Neural crest cell (in vitro differentiated cells): ENCODE data around the gene NUP50. TPM values are rescaled to one million over a fixed set of nuclear protein-coding genes. Genes with fewer than 3 reads are reported as not detected.

Source experiments
- DNase-seq: peaks from one replicate; pipeline ENCODE4 v3.0.0; 2021; ENCODE audit warnings: low read depth, mixed read lengths, low spot score
- H3K27ac Mint-ChIP-seq: one replicate; pipeline ENCODE4 v1.8.0; 2021; ENCODE audit warnings: mild to moderate bottlenecking, mixed read lengths; ENCODE audit not compliant: unreplicated experiment
- H3K27me3 Mint-ChIP-seq: 2 replicates; pipeline ENCODE4 v1.8.0; 2021; ENCODE audit warnings: low read depth, mild to moderate bottlenecking, mixed read lengths
- H3K36me3 Mint-ChIP-seq: 2 replicates; pipeline ENCODE4 v1.8.0; 2021; ENCODE audit warnings: low read depth, mild to moderate bottlenecking, mixed read lengths
- H3K4me1 Mint-ChIP-seq: 2 replicates; pipeline ENCODE4 v1.8.0; 2021; ENCODE audit warnings: mixed read lengths
- H3K4me3 Mint-ChIP-seq: one replicate; pipeline ENCODE4 v1.8.0; 2021; ENCODE audit warnings: mild to moderate bottlenecking, mixed read lengths
- H3K9me3 Mint-ChIP-seq: 2 replicates; pipeline ENCODE4 v1.8.0; 2021; ENCODE audit warnings: mixed read lengths
- CTCF ChIP-seq: fragments of 200-600 bp; sonication (generic); conservative IDR thresholded peaks from 2 replicates; pipeline ENCODE4 v1.5.0; 2021; ENCODE audit warnings: antibody characterized with exemption, mild to moderate bottlenecking
- total RNA-seq: library from RNA; stranded (reverse); gene quantifications from 2 replicates; pipeline ENCODE4 v1.2.1, GENCODE V29; 2021

NUP50 gene
- total RNA-seq, 1 donor from 2014 or later = 128 TPM

- DNase-seq = no peak
- no peaks in the 10 kb centered on the region for H3K27me3 Mint-ChIP-seq
- no peaks in the 10 kb centered on the region for H3K36me3 Mint-ChIP-seq
- no peak for TF ChIP-seq CTCF
- no peak overlapping the region for H3K27ac Mint-ChIP-seq
- peak overlapping the region; percentile 17 for H3K4me3 Mint-ChIP-seq
- H3K9me3 Mint-ChIP-seq = no peaks in the 10 kb centered on the region
- H3K4me1 Mint-ChIP-seq = peaks cover 42% of the 10 kb centered on the region
Measured at GRCh38 chr22:45227645-45228400, 64.1 kb downstream of the NUP50 start.

GRCh38 chr22:45228401-45228754 is 64.7 kb downstream of the NUP50 start:
- Mint-ChIP-seq H3K4me3 (no peak overlapping the region), H3K4me1 (peaks cover 36% of the 10 kb centered on the region), H3K36me3 (no peaks in the 10 kb centered on the region), H3K27ac (no peak overlapping the region), H3K9me3 (no peaks in the 10 kb centered on the region), H3K27me3 (no peaks in the 10 kb centered on the region)
- TF ChIP-seq CTCF = no peak
- DNase-seq = no peak

GRCh38 chr22:45229181-45229580 is 65.5 kb downstream of the NUP50 start:
- H3K9me3 Mint-ChIP-seq = no peaks in the 10 kb centered on the region
- peaks cover 30% of the 10 kb centered on the region for H3K4me1 Mint-ChIP-seq
- H3K27me3 Mint-ChIP-seq = no peaks in the 10 kb centered on the region
- DNase-seq = no peak
- no peaks in the 10 kb centered on the region for H3K36me3 Mint-ChIP-seq
- no peak overlapping the region for H3K27ac Mint-ChIP-seq
- no peak for TF ChIP-seq CTCF
- H3K4me3 Mint-ChIP-seq = no peak overlapping the region

GRCh38 chr22:45230026-45230721 is 66.4 kb downstream of the NUP50 start:
- no peak overlapping the region for H3K27ac Mint-ChIP-seq
- no peak for DNase-seq
- H3K4me1 Mint-ChIP-seq = peaks cover 22% of the 10 kb centered on the region
- H3K9me3 Mint-ChIP-seq = no peaks in the 10 kb centered on the region
- H3K36me3 Mint-ChIP-seq = no peaks in the 10 kb centered on the region
- TF ChIP-seq CTCF = no peak
- no peak overlapping the region for H3K4me3 Mint-ChIP-seq
- no peaks in the 10 kb centered on the region for H3K27me3 Mint-ChIP-seq

- H3K4me3 Mint-ChIP-seq = no peak overlapping the region
- H3K27ac Mint-ChIP-seq = no peak overlapping the region
- no peak for TF ChIP-seq CTCF
- H3K4me1 Mint-ChIP-seq = peaks cover 10% of the 10 kb centered on the region
- DNase-seq = no peak
- no peaks in the 10 kb centered on the region for H3K27me3 Mint-ChIP-seq
- H3K9me3 Mint-ChIP-seq = no peaks in the 10 kb centered on the region
- no peaks in the 10 kb centered on the region for H3K36me3 Mint-ChIP-seq
Measured at GRCh38 chr22:45231293-45231692, 67.6 kb downstream of the NUP50 start.
